Measurements from ENCODE around the gene HBEGF.

The HBEGF gene

GRCh38 chr5:140324617-140325241 lies 21.7 kb downstream of the HBEGF start:
- TF ChIP-seq, protein P1, sequence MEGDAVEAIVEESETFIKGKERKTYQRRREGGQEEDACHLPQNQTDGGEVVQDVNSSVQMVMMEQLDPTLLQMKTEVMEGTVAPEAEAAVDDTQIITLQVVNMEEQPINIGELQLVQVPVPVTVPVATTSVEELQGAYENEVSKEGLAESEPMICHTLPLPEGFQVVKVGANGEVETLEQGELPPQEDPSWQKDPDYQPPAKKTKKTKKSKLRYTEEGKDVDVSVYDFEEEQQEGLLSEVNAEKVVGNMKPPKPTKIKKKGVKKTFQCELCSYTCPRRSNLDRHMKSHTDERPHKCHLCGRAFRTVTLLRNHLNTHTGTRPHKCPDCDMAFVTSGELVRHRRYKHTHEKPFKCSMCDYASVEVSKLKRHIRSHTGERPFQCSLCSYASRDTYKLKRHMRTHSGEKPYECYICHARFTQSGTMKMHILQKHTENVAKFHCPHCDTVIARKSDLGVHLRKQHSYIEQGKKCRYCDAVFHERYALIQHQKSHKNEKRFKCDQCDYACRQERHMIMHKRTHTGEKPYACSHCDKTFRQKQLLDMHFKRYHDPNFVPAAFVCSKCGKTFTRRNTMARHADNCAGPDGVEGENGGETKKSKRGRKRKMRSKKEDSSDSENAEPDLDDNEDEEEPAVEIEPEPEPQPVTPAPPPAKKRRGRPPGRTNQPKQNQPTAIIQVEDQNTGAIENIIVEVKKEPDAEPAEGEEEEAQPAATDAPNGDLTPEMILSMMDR (IDR thresholded peaks at IDR 0.05; ENCODE audit: insufficient read depth, missing control alignments) = no peak
- DNase-seq (ENCODE audit: insufficient read length, low spot score) = no peak
- no peak for FAIRE-seq

DNA sequence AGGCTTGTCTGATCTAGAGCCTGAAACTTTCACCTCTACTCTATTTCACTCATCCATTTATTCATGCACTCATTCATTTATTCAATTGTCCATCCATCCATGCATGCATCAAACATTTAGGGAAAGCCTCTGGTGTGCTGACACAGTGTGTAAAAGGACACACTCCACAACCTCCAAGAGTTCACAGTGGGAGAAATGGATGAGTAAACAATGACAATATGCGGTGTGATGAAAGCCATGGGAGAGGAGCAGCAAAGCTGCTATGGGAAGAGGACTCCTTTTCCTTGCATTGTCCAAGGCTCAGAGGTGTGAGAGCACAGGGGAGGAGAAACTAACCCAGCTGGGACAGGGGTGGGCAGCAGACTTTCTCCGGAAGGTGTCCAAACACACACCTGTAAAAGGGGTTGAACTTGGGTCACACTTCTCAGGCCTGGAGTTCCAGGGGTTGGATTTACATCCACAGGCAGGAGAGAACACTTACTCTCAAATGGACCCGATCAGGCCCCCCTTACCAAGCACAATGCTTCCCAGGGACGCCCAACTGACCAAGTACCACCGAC lies 22.3 kb downstream of the HBEGF start:
- FAIRE-seq (no peak), DNase-seq (ENCODE audit: insufficient read length, low spot score) (no peak)

DNA sequence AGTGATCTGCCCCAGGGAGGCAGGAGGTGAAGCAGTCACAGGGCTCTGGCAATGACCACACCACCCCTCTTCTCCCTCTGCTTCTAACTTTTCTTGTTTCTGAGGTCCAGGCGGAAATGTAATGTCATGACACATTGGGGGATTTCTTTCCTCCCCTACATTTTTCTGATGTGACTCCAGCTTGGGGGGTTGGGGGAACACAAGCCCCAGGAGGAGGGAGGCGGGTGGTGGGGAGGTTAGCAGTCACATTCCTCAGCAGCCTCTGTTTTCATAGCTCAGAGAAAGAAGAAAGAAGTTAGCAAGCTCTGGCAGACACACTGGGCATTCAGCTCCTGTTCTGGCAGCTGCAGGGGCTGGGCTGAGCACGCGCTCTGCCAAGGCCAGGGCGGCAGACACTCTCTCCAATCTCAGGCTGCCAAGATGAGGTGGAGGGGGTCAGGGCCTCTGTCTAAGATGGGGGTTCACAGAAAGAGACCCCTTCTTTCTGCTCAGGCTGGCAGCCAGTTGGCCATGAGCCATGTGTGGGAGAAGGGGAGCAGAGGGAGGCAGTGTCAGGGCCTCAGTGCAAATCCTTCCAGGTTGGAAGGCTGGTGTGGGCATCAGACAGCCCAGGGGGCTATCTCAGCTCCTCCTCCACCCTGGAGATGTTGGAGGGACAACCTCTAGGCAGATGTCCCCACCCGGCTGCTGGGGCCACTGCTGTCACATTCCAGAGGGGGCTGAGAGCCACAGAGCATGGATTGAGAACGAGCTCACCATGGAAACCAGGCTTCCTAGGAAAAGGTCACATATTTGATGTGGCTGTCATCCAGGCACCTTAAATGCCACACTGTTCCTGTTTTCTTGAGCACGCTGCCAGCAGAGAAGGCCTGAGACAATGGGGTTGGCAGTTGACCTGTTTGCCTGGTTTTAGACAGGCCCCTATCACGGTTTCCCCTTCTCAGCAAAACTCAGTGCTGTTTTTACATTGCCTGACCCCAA lies 23.4 kb downstream of the HBEGF start:
- DNase-seq (ENCODE audit: insufficient read length, low spot score) = no peak
- FAIRE-seq = no peak
- TF ChIP-seq, protein P1 (IDR thresholded peaks at IDR 0.05; ENCODE audit: insufficient read depth, missing control alignments) = no peak

More for the DNA sequence above, 22.3 kb downstream of the HBEGF start:
- TF ChIP-seq, protein P1 (IDR thresholded peaks at IDR 0.05; ENCODE audit: insufficient read depth, missing control alignments) = no peak

GRCh38 chr5:140321796-140322195 lies 24.6 kb downstream of the HBEGF start:
- DNase-seq (ENCODE audit: insufficient read length, low spot score) (no peak), FAIRE-seq (no peak)
- TF ChIP-seq, protein P1 (IDR thresholded peaks at IDR 0.05; ENCODE audit: insufficient read depth, missing control alignments) = no peak

DNA sequence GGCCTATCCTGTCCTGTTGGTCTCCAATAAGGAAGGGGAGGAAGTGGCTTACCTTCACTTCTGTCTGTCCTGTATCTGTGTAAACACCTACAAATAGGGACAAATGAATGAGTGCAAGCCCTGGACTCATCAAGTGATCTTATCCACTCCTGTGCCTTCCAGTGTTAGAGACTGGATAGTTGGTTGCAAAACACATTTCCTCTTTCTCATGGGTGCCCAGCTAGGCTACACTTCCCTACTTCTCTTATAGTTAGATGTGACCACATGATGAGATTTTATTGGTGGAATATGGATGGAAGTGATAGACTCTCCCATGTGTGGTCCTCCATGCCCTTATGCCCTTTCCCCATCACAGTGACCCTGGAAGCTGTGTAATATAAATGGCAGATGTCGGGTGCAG lies 26.6 kb downstream of the HBEGF start:
- TF ChIP-seq, protein P1 (IDR thresholded peaks at IDR 0.05; ENCODE audit: insufficient read depth, missing control alignments) = no peak
- FAIRE-seq (no peak), DNase-seq (ENCODE audit: insufficient read length, low spot score) (no peak)

DNA sequence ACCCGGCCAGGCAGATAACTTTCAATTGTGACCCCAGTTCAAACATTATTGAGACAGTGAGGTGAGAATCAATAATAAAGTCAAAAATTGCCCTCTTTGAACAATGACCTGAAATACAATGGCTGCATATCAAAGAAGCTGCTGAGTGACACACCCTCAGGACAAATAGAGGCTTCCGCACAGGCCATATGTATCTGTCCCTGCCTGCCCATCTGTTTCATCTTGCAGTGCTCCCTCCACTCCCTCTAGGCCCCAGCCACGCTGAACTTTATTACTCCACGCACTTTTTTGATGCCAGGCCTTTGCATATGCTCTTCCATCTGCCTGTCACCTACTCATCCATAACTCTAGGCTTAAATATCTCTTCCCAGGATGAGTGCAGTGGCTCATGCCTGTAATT lies 27.6 kb downstream of the HBEGF start:
- TF ChIP-seq, protein P1 (IDR thresholded peaks at IDR 0.05; ENCODE audit: insufficient read depth, missing control alignments) = no peak
- DNase-seq (ENCODE audit: insufficient read length, low spot score) (no peak), FAIRE-seq (no peak)

Data from D721Med (cell line).